Measurements from ENCODE around the gene LDLRAD2.

The LDLRAD2 gene

GRCh38 chr1:21843996-21844395 lies 31.9 kb downstream of the LDLRAD2 start:
- DNase-seq = no peak

GRCh38 chr1:21845646-21846641 lies 33.9 kb downstream of the LDLRAD2 start:
- DNase-seq = no peak

- DNase-seq = no peak
These were observed 35.4 kb downstream of the LDLRAD2 start for GRCh38 chr1:21847223-21848205.

- no peak for DNase-seq
These were observed 36.6 kb downstream of the LDLRAD2 start for GRCh38 chr1:21848524-21849174.

GRCh38 chr1:21849909-21850576 lies 38.0 kb downstream of the LDLRAD2 start:
- no peak for DNase-seq

- no peak for DNase-seq
These were observed 39.6 kb downstream of the LDLRAD2 start for GRCh38 chr1:21851430-21852250.

- DNase-seq = no peak
These were observed 40.4 kb downstream of the LDLRAD2 start for GRCh38 chr1:21852282-21853130.

DNA sequence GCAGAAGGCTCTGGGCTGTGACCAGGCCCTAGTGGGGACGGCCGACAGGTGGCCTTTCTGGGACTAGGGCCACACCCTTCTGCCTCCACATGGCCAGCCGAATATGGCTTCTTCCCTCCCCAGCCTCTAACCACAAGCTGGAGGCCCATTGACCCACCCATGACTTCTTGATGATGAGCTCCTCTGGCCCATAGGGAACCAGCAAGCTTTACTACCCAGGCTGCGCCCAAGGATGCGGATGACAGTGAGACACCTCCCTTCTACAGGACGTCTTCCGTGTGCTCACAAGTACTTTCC lies 41.0 kb downstream of the LDLRAD2 start:
- no peak for DNase-seq

DNA sequence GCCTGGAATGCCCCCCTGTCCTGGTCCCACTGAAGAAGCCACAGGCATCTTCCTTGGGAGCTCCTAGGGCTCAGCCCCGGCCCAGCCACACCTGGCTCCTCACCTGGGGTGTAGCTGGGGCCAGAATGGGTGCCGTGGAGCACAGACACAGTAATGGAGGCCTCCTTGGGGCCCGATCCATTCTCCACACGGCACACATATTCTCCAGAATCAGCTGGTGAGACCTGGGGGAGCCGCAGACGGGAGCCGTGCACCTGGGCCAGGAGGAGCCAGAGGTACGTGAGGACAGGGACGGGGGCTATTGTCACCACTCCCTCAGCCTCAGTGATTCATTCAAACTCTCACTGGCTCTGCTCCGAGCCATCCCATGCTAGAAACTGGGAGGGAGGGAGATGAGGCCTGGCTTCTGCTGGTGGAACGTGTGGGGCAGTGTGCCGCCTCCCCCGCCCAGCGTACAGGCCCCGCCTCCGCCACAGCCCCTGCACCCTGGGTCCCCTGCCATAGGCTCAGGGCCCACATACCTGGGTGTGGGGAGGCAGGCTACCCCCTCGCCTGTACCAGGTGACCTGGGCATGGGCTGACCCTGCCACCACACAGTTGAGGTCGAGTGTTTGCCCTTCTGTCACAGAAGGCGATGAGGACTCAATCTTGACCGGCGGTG lies 42.2 kb downstream of the LDLRAD2 start:
- no peak for DNase-seq

DNA sequence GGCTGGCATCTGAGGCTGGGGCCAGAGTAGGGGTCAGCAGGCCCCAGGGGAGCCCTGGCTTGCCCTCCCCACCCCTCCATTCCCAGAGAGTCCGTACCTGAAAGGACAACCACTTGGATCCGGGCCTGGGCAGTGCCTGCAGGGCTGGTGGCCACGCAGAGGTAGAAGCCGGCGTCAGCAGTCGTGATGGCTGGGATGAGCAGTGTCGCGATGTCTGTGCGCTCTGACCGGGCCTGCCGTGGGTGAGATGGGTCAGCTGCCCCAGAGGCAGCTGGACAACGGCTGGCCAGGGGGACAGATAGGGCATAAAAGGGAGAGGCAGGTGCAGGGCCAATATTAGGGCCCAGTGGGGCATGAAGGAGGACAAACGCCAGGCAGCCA lies 42.7 kb downstream of the LDLRAD2 start:
- no peak for DNase-seq

DNA sequence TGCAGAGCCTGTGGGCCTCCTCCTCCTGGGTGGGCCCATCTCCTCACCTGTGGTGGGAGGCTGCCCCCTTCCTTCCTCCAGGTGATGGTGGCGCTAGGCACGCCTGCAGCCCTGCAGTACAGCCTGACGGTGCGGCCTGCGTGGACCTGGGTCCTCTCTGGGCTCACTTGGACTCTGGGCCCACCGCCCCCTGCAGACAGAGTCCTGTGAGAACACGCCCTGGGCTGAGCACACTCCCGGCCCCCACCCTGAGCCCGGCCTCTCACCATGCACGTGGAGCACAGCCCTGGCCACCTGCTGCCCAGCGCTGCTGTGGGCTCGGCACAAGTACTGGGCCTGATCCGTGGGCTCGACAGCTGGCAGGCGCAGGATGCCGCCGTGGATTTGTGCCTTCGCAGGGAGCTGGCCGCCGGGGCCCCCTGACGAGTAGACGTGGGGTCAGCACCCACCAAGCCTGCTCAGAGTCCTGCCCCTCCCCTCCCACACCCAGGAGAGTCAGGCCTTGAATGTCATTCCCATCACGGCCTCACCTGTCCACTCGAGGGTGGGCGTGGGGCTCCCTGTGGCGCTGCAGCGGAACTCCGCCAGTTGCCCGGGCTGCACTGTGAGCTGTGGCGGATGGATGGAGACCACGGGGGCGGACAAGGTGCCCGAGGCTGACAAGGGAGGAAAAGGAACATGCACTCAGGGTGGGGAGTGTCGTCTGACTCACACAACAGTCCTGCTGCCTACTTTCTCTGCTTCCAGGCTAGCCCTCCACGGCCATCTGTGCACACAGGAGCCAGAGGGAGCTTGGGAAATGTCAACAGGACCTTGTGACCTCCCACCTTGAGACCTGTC lies 43.4 kb downstream of the LDLRAD2 start:
- no peak for DNase-seq

GRCh38 chr1:21857142-21857839 lies 45.2 kb downstream of the LDLRAD2 start:
- DNase-seq = no peak

- DNase-seq = no peak
These were observed 46.0 kb downstream of the LDLRAD2 start for GRCh38 chr1:21857840-21858670.

DNA sequence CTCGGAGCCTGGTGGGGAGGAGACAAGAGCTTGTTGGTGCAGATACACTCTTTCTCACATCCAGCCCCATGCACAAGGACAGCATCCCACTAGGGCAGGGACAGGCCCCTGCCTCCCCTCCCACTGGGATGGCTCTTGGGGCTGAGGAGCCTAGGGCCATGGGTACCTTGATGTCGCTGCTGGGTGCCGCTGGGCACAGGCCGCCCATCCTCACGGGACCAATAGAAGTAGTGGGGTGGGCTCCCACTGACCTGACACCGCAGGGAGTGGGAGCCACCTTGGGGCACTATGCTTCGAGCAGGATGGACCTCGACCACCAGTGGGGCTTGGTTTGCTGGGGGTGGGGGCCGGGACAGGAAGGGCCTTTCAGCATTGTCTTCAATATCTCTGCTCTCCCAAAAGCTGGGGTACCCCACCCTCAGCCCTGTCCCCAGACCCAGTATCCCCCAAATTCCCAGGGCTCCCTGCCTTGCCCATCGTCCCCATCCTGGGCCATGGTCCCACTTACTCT lies 47.7 kb downstream of the LDLRAD2 start:
- DNase-seq = no peak

GRCh38 chr1:21860971-21861370 lies 48.9 kb downstream of the LDLRAD2 start:
- DNase-seq = no peak

DNA sequence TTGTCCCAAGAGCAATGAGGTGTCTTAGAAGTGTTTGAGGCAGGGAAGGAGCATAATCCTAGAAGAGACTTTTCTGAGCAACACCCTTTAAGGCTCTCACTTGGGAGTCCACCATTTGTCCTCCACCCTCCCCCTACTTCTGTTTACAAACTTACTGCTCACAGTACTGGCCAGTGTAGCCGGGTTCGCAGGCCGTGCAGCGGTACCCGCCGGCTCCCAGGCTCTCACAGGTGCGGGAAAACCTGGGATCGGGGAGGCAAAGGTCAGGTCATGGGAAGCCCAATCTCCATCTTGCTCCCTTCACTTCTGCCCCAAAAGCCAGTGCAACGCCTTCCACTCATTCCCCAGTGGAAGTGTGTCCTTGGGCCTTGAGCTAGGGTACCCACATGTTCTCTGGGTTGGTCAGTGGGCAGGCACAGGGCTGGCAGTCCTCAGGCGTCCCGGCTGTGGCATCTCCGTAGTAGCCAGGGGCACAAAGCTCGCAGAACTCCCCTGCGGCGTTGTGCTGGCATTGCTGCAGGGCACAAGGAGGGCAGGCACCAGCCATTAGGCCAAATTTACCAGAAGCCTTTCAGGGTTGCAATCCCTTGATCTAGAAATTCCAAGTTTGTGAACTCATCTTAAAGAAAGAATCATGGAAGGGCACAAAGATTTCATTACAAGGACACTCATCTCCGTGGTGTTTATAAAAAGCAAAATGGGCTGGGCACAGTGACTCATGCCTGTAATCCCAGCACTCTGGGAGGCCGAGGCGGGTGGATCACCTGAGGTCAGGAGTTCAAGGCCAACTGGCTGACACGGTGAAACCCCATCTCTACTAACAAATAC lies 49.8 kb downstream of the LDLRAD2 start:
- DNase-seq = no peak
